GM18505 (cell line): ENCODE data around the gene FAM53A.

ENCODE experiments used
- ATAC-seq: cut with Tn5 transposase; IDR thresholded peaks from one replicate; pipeline ENCODE4 v1.9.1; 2021; ENCODE audit not compliant: unreplicated experiment
- POLR2A ChIP-seq: IDR thresholded peaks from 4 replicates; pipeline ENCODE4 v1.6.1; 2011; ENCODE audit warnings: borderline replicate concordance; ENCODE audit not compliant: insufficient read depth, insufficient read length; ENCODE audit errors: extremely low read depth

FAM53A gene

DNA sequence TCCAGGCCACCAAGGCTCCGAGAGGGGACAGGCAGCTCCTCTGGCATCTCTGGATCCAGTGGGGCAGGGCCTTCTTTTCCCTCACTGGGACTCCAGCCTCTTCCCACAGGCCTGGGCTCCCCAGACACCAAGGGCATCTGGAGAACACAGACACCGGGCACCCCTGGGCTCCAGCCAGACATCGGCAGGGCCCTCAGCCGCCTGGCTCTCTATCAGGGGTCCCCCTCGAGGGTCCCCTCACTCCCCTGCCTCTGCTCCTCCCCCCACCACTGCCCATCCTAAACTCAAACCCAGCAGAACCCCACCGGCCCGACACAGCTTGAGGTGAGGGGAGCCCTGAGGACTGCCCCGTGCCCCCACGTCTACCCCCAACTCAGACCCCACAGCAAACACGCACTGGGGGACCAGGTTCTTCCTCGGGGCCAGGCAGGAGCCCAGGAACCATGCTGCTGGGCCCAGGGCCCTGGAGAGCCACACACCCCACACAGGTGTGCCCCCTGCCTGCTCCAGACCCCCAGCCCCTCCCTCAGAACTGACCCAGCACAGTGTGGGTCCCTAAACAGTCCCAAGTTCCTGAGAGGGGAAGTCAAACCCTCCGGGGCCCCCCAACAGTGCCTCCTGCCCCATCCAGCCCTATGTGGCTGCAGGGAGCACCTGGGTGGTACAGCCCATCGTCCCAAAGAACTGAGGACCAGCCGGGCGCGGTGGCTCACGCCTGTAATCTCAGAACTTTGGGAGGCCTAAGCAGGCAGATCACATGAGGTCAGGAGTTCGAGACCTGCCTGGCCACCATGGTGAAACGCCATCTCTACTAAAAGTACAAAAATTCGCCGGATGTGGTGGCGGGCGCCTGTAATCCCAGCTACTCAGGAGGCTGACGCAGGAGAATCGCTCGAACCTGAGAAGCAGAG lies 86.8 kb downstream of the FAM53A start:
- TF ChIP-seq POLR2A = no peak
- no peak for ATAC-seq

DNA sequence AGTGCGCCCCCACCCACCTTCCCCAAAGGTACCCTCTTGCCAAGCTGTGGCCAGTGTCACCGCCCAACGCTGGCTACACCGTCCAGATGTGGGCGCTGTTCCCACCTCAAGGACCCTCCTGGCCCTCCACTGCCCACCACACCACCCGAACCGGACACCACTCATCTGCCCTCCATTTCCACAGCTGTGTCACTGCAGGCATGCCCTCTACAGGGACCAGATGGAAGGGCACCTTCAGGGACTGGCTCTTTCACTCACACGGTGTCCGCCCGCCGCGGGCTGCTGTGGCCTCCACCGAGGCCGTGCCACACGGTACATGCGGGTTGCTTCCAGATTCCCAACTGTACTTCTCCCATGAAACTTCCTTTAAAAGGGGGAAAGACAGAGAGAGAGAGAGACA lies 87.7 kb downstream of the FAM53A start:
- no peak for TF ChIP-seq POLR2A
- ATAC-seq = no peak

DNA sequence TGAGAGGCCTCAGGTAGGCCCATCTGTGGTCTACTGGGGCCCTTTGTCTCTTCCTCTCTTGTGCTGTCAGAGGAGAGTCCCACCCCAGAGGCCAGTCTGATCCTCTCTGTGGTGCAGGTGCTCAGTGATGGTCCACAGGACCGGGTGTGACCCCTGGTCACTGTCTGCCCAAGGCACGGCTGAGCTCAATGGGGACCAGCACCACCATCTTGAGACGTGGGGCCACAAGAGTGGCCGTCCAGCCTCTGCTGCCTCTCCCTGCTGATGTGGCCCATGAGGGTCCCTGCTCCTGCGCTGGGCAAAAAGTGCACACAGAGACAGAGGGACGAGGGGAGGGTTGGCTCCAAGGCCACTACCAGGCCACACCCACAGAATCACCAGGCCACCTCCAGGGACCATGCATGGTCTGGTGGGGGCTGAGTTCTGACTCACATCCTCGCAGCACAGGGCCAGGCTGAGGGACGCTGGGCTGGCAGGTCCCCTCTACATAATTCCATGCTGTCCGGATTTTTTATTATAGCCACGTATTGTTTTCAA lies 88.3 kb downstream of the FAM53A start:
- no peak for ATAC-seq
- no peak for TF ChIP-seq POLR2A

DNA sequence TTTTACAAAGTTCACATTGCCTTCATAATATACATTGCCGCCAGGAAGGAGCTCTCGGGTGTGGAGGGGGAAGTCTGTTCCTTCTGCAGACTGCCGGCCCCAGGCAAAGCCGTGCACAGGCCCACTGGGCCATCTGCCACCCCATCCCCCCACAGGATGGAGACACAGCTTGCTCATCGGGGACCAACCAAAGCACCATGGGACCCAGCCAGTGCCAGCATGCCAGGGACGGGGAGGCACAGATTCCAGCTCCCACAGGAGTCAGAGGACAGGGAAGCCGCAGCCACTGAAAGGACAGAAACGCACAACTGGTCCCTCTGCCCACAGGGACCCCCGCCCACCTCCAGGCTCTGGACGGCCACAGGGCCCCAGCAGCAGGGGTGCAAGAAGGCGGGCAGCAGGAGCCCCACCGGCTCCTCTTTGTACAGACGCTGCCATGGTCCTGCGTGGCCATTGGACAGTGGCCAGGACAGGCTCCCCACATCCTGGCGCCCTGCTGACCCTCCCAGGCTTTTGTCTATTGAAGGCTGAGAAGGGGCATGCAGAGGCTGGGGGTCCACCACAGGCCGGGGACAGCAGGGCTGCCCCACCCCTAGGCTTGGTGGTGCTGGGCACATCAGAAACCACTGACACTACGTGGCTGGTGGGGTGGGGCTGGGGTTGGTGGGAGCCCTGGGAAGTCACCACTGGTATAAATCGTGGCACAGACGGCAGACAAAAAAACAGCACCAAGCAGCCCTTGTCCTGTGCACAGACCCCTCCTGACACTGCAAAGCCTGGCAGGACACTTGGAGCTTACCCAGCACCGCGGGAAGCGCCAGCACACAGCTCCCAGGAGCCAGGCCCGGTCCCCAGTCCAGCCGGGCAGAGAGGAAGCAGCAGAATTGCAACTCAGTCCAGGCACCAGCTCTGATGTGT lies 89.0 kb downstream of the FAM53A start:
- no peak for TF ChIP-seq POLR2A
- ATAC-seq = no peak

DNA sequence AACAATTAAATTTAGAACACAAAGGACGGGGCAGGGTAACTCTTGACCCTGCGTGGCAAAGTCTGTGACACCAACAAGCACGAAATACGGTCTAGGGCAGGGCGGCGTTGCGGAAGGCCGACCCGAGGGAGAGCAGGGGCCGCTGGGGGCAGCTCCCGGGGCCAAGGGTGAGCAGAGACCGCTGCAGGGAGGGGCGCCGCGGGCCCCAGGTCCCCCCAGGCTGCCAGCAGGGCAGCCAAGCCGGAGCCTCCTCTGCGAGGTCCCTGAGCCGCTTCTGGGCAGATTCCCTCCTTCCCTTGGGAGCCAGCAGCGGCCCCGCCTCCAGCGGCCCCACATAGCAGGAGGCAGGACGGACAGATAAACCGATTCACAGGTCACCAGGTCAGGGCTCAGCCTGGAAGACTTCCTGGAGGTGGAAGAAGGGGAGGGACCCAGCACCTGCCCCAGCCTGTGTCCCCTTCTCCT lies 90.2 kb downstream of the FAM53A start:
- no peak for TF ChIP-seq POLR2A
- no peak for ATAC-seq

DNA sequence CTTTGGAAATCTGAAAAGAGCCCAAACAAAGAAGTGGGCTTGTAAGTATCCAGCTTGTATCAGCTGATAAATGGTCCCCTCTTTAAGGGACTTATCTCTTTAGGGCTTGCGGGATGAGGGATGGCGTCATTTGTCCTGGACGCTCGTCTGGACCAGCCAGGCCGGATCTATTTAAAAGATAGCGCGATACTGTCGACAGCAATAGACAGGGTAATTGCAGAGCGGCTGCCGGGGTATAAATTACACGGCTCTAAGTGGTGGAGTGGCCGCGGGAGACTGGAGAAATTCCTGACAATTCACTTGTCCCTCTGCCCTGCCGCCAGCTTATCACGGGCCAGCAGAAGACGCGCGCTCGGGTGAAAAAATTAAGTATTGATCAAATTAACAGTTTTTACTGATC lies 90.7 kb downstream of the FAM53A start:
- no peak for ATAC-seq
- no peak for TF ChIP-seq POLR2A

DNA sequence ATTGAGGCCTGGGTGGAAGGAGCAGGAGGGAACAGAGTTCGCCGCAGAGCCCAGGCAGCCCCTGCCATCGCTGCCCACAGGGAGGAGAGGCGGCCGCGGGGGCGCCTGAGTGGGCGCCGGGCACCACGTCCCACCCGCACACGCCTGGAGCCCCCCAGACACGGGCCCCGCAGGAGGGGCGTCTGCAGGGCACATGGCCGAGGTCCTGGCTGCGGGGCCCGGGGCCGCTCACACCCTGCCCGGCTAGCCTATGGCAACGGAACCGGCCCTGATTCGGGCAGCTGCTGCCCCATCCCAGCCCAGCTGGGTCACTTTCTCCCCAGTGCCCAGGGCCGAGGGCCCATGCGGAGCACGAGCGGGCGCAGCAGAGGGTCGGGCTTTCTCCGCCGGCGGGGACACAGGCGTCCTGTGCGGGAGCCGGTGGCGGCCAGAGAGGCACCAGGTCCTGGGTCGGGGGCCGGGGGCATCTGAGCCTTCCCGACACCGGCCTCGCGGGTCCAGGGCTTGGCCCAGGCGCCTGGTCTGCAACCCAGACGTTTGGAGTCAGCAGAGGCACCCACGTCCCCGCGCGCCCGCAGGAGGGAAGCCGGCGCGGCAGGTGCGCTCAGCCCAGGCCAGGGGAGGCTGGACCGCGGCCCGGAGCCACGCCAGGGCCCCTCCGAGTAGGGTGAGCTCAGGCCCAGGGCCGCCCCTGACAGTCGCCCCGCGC lies 91.2 kb downstream of the FAM53A start:
- no peak for TF ChIP-seq POLR2A
- ATAC-seq = no peak

DNA sequence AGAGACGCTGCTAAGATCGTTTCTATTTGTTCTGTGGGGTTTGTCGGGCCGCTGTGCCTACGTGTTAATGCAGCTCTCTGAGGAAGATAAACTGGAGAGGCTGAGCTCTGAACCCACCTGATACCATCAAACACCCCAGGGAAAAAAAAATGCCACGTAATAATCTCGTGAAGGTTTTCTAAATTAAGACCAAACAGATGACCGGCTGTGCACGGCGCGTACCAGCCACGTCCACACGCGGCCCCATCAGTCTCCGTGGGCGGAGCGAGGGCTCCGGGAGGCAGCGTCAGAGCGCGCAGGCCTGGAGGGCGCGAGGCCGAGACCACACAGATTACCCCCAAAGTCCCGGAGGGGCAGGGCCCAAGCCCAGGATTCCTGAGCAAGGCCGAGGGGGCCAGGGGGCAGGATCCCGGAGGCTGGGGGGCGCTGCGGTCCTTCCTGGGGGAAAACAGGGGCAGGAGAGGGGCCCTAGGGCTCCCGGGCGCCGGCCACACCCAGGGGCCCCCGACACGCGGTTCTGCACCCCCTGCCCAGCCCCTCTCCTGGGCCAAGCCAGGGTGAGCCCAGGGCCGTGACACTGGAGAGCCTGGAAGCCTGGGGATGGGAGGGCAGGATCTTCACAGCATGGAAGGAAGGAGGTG lies 91.9 kb downstream of the FAM53A start:
- no peak for TF ChIP-seq POLR2A
- ATAC-seq = no peak

DNA sequence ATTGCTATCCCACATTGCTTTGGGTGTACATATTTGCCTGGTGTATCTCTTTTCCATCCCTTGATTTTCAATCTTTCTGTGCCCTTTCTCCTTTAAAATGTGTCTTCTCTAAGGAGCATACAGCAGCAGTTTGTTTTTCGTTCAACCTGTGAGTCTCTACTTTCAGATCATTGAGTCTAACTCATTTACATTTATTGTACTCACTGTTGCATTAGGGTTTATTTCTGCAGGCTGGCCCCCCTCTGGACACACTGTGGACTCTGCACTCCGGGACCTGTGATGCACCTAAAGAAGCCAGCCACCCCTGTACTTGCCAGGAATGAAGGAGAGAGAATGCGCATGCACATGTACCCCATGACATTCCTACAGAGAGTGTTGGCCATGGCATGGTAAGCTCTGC lies 93.0 kb downstream of the FAM53A start:
- no peak for ATAC-seq
- no peak for TF ChIP-seq POLR2A

DNA sequence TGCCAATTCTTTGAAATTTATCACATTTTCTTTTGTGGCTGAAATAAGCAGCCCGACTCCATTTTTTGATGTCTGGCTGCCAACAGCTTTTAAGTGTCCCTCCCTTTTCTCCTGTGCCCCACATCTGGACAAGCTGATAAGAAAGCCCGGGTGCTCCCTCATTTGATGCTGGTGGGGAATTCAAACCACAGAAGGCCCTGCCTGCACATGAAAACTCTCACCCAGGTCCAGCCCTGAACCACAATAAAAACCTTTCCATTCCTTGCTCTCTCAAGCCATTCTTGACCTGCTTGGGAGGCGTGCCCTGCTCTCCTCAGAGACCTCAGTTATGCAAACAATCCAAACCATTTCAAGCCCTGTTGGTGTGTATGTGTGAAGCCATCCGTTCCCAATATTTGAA lies 93.9 kb downstream of the FAM53A start:
- no peak for TF ChIP-seq POLR2A
- no peak for ATAC-seq
